ENCODE results near the gene DACT1. TPM values are rescaled to one million over a fixed set of nuclear protein-coding genes. Genes with fewer than 3 reads are reported as not detected.

The DACT1 gene
- total RNA-seq, 1 experiment from 2014 or later, result not detected

DNA sequence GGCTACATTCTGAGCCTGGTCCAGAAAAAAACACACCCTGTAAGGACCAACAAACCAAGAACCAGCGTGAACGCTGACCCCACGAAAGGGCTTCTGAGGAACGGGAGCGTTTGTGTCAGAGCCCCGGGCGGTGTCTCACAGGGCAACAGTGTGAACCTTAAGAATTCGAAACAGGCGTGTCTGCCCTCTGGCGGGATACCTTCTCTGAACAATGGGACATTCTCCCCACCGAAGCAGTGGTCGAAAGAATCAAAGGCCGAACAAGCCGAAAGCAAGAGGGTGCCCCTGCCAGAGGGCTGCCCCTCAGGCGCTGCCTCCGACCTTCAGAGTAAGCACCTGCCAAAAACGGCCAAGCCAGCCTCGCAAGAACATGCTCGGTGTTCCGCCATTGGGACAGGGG lies 7.9 kb downstream of the DACT1 start:
- CTCF ChIA-PET, result no interaction called here
- Mint-ChIP-seq H3K27ac (ENCODE audit: unreplicated experiment) (no peak overlapping the region), H3K36me3 (ENCODE audit: insufficient read depth, unreplicated experiment) (no peaks in the 10 kb centered on the region)

GRCh38 chr14:58646479-58646878 lies 8.7 kb downstream of the DACT1 start:
- BruUV-seq (replicated peaks), result no TSS peak
- CTCF ChIA-PET, result no interaction called here
- intact Hi-C loops (cut with micrococcal nuclease; ENCODE audit: unreplicated experiment), result no loop called here
- no peaks in the 10 kb centered on the region for H3K9me3 Mint-ChIP-seq (ENCODE audit: low read depth, unreplicated experiment)
- DNase-seq, result no peak
- H3K4me3 Mint-ChIP-seq (ENCODE audit: low read depth, unreplicated experiment), result no peak overlapping the region
- no peak overlapping the region for H3K27ac Mint-ChIP-seq (ENCODE audit: unreplicated experiment)
- no peaks in the 10 kb centered on the region for H3K27me3 Mint-ChIP-seq (ENCODE audit: unreplicated experiment)
- H3K36me3 Mint-ChIP-seq (ENCODE audit: insufficient read depth, unreplicated experiment), result no peaks in the 10 kb centered on the region
- no peak for TF ChIP-seq CTCF (IDR thresholded peaks at IDR 0.05; ENCODE audit: unreplicated experiment)
- H3K4me1 Mint-ChIP-seq (ENCODE audit: low read depth, unreplicated experiment), result no peaks in the 10 kb centered on the region

More for the DNA sequence above, 7.9 kb downstream of the DACT1 start:
- Mint-ChIP-seq H3K27me3 (ENCODE audit: unreplicated experiment) (no peaks in the 10 kb centered on the region), H3K4me1 (ENCODE audit: low read depth, unreplicated experiment) (no peaks in the 10 kb centered on the region), H3K4me3 (ENCODE audit: low read depth, unreplicated experiment) (no peak overlapping the region), H3K9me3 (ENCODE audit: low read depth, unreplicated experiment) (no peaks in the 10 kb centered on the region)
- TF ChIP-seq CTCF (IDR thresholded peaks at IDR 0.05; ENCODE audit: unreplicated experiment), result no peak
- BruUV-seq (replicated peaks), result no TSS peak
- intact Hi-C loops (cut with micrococcal nuclease; ENCODE audit: unreplicated experiment), result no loop called here
- DNase-seq, result no peak

- no peaks in the 10 kb centered on the region for H3K9me3 Mint-ChIP-seq (ENCODE audit: low read depth, unreplicated experiment)
- intact Hi-C loops (cut with micrococcal nuclease; ENCODE audit: unreplicated experiment), result no loop called here
- no peaks in the 10 kb centered on the region for H3K4me1 Mint-ChIP-seq (ENCODE audit: low read depth, unreplicated experiment)
- DNase-seq, result no peak
- H3K27me3 Mint-ChIP-seq (ENCODE audit: unreplicated experiment), result peaks cover 7% of the 10 kb centered on the region
- no peak overlapping the region for H3K4me3 Mint-ChIP-seq (ENCODE audit: low read depth, unreplicated experiment)
- CTCF ChIA-PET, result no interaction called here
- no TSS peak for BruUV-seq (replicated peaks)
- TF ChIP-seq CTCF (IDR thresholded peaks at IDR 0.05; ENCODE audit: unreplicated experiment), result no peak
- no peaks in the 10 kb centered on the region for H3K36me3 Mint-ChIP-seq (ENCODE audit: insufficient read depth, unreplicated experiment)
- no peak overlapping the region for H3K27ac Mint-ChIP-seq (ENCODE audit: unreplicated experiment)
Measured at GRCh38 chr14:58647777-58648176, 10.0 kb downstream of the DACT1 start.

- no peak for TF ChIP-seq CTCF (IDR thresholded peaks at IDR 0.05; ENCODE audit: unreplicated experiment)
- no peaks in the 10 kb centered on the region for H3K36me3 Mint-ChIP-seq (ENCODE audit: insufficient read depth, unreplicated experiment)
- CTCF ChIA-PET, result no interaction called here
- H3K4me3 Mint-ChIP-seq (ENCODE audit: low read depth, unreplicated experiment), result no peak overlapping the region
- H3K27me3 Mint-ChIP-seq (ENCODE audit: unreplicated experiment), result peaks cover 16% of the 10 kb centered on the region
- H3K4me1 Mint-ChIP-seq (ENCODE audit: low read depth, unreplicated experiment), result no peaks in the 10 kb centered on the region
- H3K27ac Mint-ChIP-seq (ENCODE audit: unreplicated experiment), result no peak overlapping the region
- no peak for DNase-seq
- no peaks in the 10 kb centered on the region for H3K9me3 Mint-ChIP-seq (ENCODE audit: low read depth, unreplicated experiment)
- intact Hi-C loops (cut with micrococcal nuclease; ENCODE audit: unreplicated experiment), result no loop called here
- BruUV-seq (replicated peaks), result no TSS peak
Measured at GRCh38 chr14:58650857-58651256, 13.1 kb downstream of the DACT1 start.
